Measurements from ENCODE around the gene PTTG1.

The PTTG1 gene

GRCh38 chr5:160470437-160471361 is 49.0 kb downstream of the PTTG1 start:
- no peak for DNase-seq (ENCODE audit: extremely low read depth in 1 of 2, low read depth in 1 of 2)

GRCh38 chr5:160471761-160472160 is 50.1 kb downstream of the PTTG1 start:
- DNase-seq (ENCODE audit: extremely low read depth in 1 of 2, low read depth in 1 of 2) = no peak

GRCh38 chr5:160472482-160472881 is 50.8 kb downstream of the PTTG1 start:
- DNase-seq (ENCODE audit: extremely low read depth in 1 of 2, low read depth in 1 of 2) = no peak

GRCh38 chr5:160473681-160474080 is 52.0 kb downstream of the PTTG1 start:
- no peak for DNase-seq (ENCODE audit: extremely low read depth in 1 of 2, low read depth in 1 of 2)

GRCh38 chr5:160474084-160474483 is 52.4 kb downstream of the PTTG1 start:
- DNase-seq (ENCODE audit: extremely low read depth in 1 of 2, low read depth in 1 of 2) = no peak

- no peak for DNase-seq (ENCODE audit: extremely low read depth in 1 of 2, low read depth in 1 of 2)
Measured at GRCh38 chr5:160475864-160476438, 54.3 kb downstream of the PTTG1 start.

- DNase-seq (ENCODE audit: extremely low read depth in 1 of 2, low read depth in 1 of 2) = no peak
Measured at GRCh38 chr5:160477266-160477970, 55.8 kb downstream of the PTTG1 start.

GRCh38 chr5:160478163-160478562 is 56.5 kb downstream of the PTTG1 start:
- DNase-seq (ENCODE audit: extremely low read depth in 1 of 2, low read depth in 1 of 2) = no peak
